Activated CD4-positive, alpha-beta T cell treated with anti-CD3 and anti-CD28 coated beads for 36 hours (primary cell): Measurements from ENCODE around the gene PEDS1. TPM values are rescaled to one million over a fixed set of nuclear protein-coding genes. Genes with fewer than 3 reads are reported as not detected.
A peak's percentile ranks its signal among the peaks of the same experiment; 100 is the strongest.
"Not testable (repeated sequence)": the region's sequence is repeated elsewhere in the genome, so short reads cannot be mapped to it uniquely, and the experiment has no call there.

Experiments
- ATAC-seq: fragments of 200-7000 bp; cut with Tn5 transposase; one replicate; pipeline ENCODE4 v1.10.0; 2021; ENCODE audit warnings: mild to moderate bottlenecking, moderate library complexity
- CTCF ChIA-PET: fragments of 350-600 bp; sonication (Branson Sonifier 250); formaldehyde crosslinking; loops from one replicate; lab custom pipeline; 2021; ENCODE audit warnings: antibody characterized with exemption; lab: Charles Lee
- POLR2A ChIA-PET: fragments of 350-600 bp; sonication (Branson Sonifier 250); formaldehyde crosslinking; loops from one replicate; lab custom pipeline; 2021; ENCODE audit warnings: antibody characterized with exemption, inconsistent platforms; lab: Charles Lee
- DNase-seq: peaks from one replicate; pipeline ENCODE4 v3.0.0-alpha.2; 2020
- H3K27ac Mint-ChIP-seq: one replicate; pipeline ENCODE4 v1.8.0; 2021; ENCODE audit warnings: mixed read lengths
- H3K27me3 Mint-ChIP-seq: one replicate; pipeline ENCODE4 v1.8.0; 2021; ENCODE audit warnings: mixed read lengths
- H3K36me3 Mint-ChIP-seq: one replicate; pipeline ENCODE4 v1.8.0; 2021; ENCODE audit warnings: low read depth, mixed read lengths
- H3K4me1 Mint-ChIP-seq: one replicate; pipeline ENCODE4 v1.8.0; 2021; ENCODE audit warnings: mixed read lengths
- H3K4me3 Mint-ChIP-seq: one replicate; pipeline ENCODE4 v1.8.0; 2021; ENCODE audit warnings: mild to moderate bottlenecking, moderate library complexity, mixed read lengths
- H3K9me3 Mint-ChIP-seq: one replicate; pipeline ENCODE4 v1.8.0; 2021; ENCODE audit warnings: low read depth, mixed read lengths
- intact Hi-C, 2 experiments: fragments of 100-400 bp; cut with DNase I in 1 of 2; cut with micrococcal nuclease in 1 of 2; formaldehyde crosslinking; loops; one replicate each; pipeline versions ENCODE4 v1.14.2 to v1.15.1; 2022 to 2024; cut with DNase I, micrococcal nuclease
- total RNA-seq, 2 experiments: library from RNA; stranded (reverse); gene quantifications; one replicate each; pipeline ENCODE4 v1.2.3, GENCODE V29; 2021

Gene PEDS1
- total RNA-seq, 2 experiments from 2014 or later: 13.2 to 16.8 TPM

DNA sequence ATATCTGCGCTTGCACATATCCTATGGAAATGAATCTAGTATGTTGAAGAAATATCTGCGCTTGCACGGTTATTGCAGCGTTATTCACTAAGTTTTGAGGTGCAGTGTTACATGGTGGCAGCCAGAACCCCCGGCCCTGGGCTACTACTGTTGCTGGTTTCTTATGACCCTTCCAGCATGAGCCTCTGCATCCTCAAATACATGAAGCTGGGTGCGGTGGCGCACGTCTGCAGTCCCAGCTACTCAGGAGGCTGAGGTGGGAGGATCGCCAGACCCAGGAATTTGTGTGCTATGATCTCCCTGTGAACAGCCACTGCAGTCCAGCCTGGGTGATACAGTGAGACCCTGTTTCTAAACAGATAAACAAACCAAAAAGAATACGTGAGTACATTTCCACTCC is 27.8 kb upstream of the PEDS1 start:
- CTCF ChIA-PET: interaction anchor here (1.4 to 6.2 kb wide), 2 partner anchors 59 to 283 kb away, joined by 4 to 58 read pairs; no protein-coding TSS in a partner anchor
- H3K36me3 Mint-ChIP-seq: no peaks in the 10 kb centered on the region
- intact Hi-C loops: no loop called here

GRCh38 chr20:50178672-50179071 is 25.1 kb upstream of the PEDS1 start:
- H3K9me3 Mint-ChIP-seq, H3K4me1 Mint-ChIP-seq, H3K27me3 Mint-ChIP-seq, H3K36me3 Mint-ChIP-seq, POLR2A ChIA-PET, ATAC-seq, DNase-seq, H3K4me3 Mint-ChIP-seq, H3K27ac Mint-ChIP-seq: not testable (repeated sequence)
- intact Hi-C loops: loop anchor here in 1 of 2 experiments (1.0 to 2.0 kb wide), 2 partner anchors 58 to 199 kb away; no protein-coding TSS in a partner anchor
- CTCF ChIA-PET: interaction anchor here (0.5 to 6.2 kb wide), 21 partner anchors 9 to 416 kb away, joined by 3 to 58 read pairs (median 4); no protein-coding TSS in a partner anchor

More for the DNA sequence above, 27.8 kb upstream of the PEDS1 start:
- ATAC-seq (no peak), DNase-seq (no peak)
- Mint-ChIP-seq H3K9me3 (no peaks in the 10 kb centered on the region), H3K4me1 (peaks cover under 1% of the 10 kb centered on the region), H3K27me3 (peaks cover 18% of the 10 kb centered on the region), H3K4me3 (no peak overlapping the region), H3K27ac (no peak overlapping the region)
- POLR2A ChIA-PET: no interaction called here

- Mint-ChIP-seq H3K9me3 (no peaks in the 10 kb centered on the region), H3K4me3 (no peak overlapping the region), H3K27ac (no peak overlapping the region), H3K27me3 (peaks cover 9% of the 10 kb centered on the region), H3K4me1 (no peaks in the 10 kb centered on the region), H3K36me3 (no peaks in the 10 kb centered on the region)
- CTCF ChIA-PET: interaction anchor here (0.6 to 6.2 kb wide), 12 partner anchors 10 to 413 kb away, joined by 3 to 58 read pairs (median 3); no protein-coding TSS in a partner anchor
- DNase-seq: no peak
- intact Hi-C loops: no loop called here
- no peak for ATAC-seq
- POLR2A ChIA-PET: no interaction called here
Observed at GRCh38 chr20:50175938-50176933, 22.7 kb upstream of the PEDS1 start.

DNA sequence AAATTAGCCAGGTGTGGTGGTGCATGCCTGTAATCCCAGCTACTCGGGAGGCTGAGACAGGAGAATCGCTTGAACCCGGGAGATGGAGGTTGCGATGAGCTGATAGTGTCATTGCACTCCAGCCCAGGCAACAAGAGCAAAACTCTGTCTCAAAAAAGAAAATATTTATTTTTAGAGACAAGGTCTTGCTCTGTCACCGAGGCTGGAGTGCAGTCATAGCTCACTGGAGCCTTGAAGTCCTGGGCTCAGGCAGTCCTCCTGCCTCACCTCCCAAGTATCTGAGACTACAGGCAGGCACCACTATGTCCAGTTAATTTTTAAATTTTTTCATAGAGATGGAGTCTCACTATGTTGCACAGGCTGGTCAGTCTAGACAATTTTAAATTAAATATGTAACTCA is 20.9 kb upstream of the PEDS1 start:
- intact Hi-C loops: no loop called here
- POLR2A ChIA-PET: no interaction called here
- no peak for ATAC-seq

DNA sequence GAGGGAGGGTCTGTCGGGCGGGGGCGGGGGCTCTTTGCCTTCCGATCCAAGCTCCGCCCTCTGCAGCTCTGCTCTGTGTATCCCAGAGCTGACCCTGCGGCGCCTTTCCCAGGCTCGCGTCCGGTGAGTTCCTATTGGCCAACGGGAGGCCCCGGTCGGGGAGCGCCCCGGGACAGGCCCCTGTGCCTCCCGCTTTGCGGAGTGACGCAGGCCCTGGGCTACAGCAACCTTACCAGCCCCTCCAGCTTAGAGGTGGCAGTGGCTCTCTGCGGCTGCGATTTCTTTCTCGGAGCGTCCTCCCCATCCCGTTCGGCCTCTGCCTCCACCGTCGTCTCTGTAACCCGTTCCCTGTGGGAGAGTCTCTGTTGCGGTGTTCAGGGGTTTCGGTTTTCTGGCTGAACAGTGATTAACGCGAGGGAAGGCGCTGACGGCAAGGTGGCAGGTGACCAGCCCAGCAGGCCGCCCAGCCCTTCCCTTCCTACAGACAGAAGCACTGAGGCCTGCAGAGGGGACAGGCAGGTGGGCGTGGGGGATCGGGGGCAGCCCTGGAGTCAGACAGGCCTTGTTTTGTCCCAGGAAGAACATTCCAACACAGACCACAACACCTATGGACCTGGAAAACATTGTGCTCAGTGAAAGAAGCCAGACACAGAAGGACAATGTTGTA is 19.0 kb upstream of the PEDS1 start:
- POLR2A ChIA-PET: interaction anchor here (0.6 kb wide), 2 partner anchors 49 to 260 kb away, joined by 3 read pairs; no protein-coding TSS in a partner anchor
- peaks cover 14% of the 10 kb centered on the region for H3K27me3 Mint-ChIP-seq
- peaks cover 2% of the 10 kb centered on the region for H3K9me3 Mint-ChIP-seq
- H3K27ac Mint-ChIP-seq: no peak overlapping the region
- no peak overlapping the region for H3K4me3 Mint-ChIP-seq
- CTCF ChIA-PET: interaction anchor here (0.7 to 8.5 kb wide), 6 partner anchors 19 to 291 kb away, joined by 3 to 172 read pairs (median 3); partner anchors contain the start of gene PEDS1
- intact Hi-C loops: no loop called here
- DNase-seq (no peak), ATAC-seq (peak; percentile 60)
- peaks cover 2% of the 10 kb centered on the region for H3K4me1 Mint-ChIP-seq
- no peaks in the 10 kb centered on the region for H3K36me3 Mint-ChIP-seq

More for the DNA sequence above, 20.9 kb upstream of the PEDS1 start:
- H3K27me3 Mint-ChIP-seq: peaks cover 13% of the 10 kb centered on the region
- peaks cover under 1% of the 10 kb centered on the region for H3K4me1 Mint-ChIP-seq
- H3K4me3 Mint-ChIP-seq: no peak overlapping the region
- DNase-seq: no peak
- CTCF ChIA-PET: no interaction called here
- no peaks in the 10 kb centered on the region for H3K36me3 Mint-ChIP-seq
- no peak overlapping the region for H3K27ac Mint-ChIP-seq
- H3K9me3 Mint-ChIP-seq: peaks cover under 1% of the 10 kb centered on the region

DNA sequence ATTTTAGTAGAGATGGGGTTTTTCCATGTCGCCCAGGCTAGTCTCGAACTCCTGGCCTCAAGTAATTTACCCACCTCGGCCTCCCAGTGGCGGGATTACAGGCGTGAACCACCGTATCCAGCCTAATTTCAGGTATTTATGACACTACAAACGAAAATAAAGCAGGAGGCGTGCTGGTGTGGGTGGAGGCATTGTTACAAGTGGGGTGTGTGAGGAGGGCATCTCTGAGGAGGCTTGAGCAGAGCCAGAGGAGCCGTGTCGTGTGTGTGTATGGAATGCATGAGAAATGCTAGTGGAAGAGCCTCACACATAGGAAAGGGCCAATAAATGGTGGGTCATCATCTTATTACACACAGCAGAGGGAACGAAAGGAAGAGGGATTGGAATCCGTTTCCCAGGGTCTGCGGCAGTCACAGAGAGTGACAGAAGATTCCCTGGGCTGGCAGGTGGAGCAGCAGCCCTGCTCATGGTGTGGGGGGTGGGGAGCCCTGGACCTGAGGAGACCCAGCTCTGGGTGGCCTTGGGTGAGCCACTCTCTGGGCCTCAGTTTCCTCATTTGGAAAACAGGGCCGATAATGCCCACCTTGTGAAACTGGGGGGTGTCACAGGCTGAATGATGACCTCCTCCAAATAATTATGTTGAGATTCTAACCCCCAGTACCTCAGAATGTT is 17.2 kb upstream of the PEDS1 start:
- intact Hi-C loops: no loop called here

DNA sequence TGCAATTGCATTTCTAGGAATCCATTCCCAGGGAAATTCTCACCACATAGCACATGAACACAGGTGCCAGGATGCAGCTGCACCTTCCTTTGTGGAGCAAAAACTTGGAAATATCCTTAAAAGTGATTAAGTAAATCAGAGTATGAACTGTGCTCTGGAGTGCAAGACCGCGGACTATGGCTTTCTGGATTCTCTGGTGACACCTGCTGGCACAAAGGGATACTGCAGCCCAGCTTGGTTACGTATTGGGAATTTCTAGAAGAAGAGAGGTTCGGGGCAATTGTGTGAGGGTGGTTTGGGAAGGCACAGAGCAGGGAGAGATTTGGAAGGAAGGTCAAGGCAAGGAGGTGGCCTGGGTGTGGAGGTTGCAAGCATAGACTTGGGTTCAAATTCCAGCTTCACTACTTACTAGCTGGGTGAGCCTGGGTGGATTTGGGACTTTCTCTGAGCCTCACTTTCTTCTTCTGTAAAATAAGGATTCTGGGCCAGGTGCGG is 15.9 kb upstream of the PEDS1 start:
- ATAC-seq: peak; percentile 21
- H3K27me3 Mint-ChIP-seq: peaks cover 14% of the 10 kb centered on the region
- no peak overlapping the region for H3K27ac Mint-ChIP-seq
- ChIA-PET CTCF (interaction anchor here (0.6 to 8.5 kb wide), 34 partner anchors 9 to 559 kb away, joined by 3 to 172 read pairs (median 4); partner anchors contain the start of gene PEDS1), POLR2A (interaction anchor here (1.0 kb wide), 1 partner anchor 49 kb away, joined by 3 read pairs; no protein-coding TSS in a partner anchor)
- H3K4me3 Mint-ChIP-seq: no peak overlapping the region
- peaks cover 2% of the 10 kb centered on the region for H3K9me3 Mint-ChIP-seq
- intact Hi-C loops: loop anchor here (1.0 kb wide), 4 partner anchors 48 to 190 kb away; no protein-coding TSS in a partner anchor
- peaks cover 13% of the 10 kb centered on the region for H3K4me1 Mint-ChIP-seq
- no peaks in the 10 kb centered on the region for H3K36me3 Mint-ChIP-seq
- peak; percentile 88 for DNase-seq

More for the DNA sequence above, 17.2 kb upstream of the PEDS1 start:
- peaks cover 2% of the 10 kb centered on the region for H3K9me3 Mint-ChIP-seq
- DNase-seq: no peak
- no peaks in the 10 kb centered on the region for H3K36me3 Mint-ChIP-seq
- ChIA-PET POLR2A (no interaction called here), CTCF (interaction anchor here (0.7 to 8.5 kb wide), 10 partner anchors 8 to 371 kb away, joined by 3 to 172 read pairs (median 7); partner anchors contain the start of gene PEDS1)
- peaks cover 10% of the 10 kb centered on the region for H3K4me1 Mint-ChIP-seq
- no peak overlapping the region for H3K4me3 Mint-ChIP-seq
- no peak overlapping the region for H3K27ac Mint-ChIP-seq
- H3K27me3 Mint-ChIP-seq: peaks cover 14% of the 10 kb centered on the region
- ATAC-seq: no peak

DNA sequence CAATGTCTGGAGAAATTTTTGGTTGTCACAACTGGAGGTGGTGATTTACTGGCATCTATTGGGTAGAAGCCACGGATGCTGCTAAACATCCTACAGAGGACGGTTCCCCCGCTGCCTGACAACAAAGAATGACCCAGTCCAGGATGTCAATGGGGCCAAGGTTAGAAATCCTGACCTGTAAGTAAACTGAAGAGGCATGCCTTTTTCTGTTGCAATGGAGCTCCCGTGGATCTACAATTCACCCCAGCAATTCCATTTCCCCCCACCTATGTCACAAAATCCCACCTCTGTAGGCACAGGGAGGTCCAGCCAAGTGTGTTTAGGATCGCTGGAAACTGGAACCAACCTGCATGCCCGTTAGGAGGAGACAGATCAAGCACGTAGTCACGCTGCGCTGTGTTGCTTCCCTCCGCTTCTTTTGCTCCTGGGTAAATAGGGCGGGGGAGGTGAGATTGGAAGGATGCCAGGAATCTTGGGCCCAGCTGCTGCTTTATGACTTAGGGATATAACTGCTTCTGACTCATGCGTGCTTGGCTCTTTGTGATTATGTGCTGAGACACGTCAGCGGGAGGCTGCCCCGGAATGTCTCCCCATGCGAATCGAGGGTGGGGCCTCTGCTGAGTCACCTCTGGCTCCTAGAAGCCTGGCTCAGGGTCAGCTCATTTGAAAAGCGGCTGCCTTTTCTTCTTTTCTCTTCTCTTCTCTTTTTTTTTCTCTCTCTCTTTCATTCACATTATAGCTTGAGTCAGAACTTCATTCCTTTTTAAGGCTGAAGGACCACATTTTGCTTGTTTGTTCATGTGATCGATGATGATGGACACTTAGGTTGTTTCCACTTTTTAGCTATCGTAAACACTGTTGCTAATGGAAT is 12.4 kb upstream of the PEDS1 start:
- H3K4me3 Mint-ChIP-seq: peak overlapping the region; percentile 58
- intact Hi-C loops: loop anchor here (1.0 kb wide), 4 partner anchors 12 to 184 kb away; partner anchors contain the start of genes PEDS1 (in 1 of the 2), SNAI1 (in 1 of the 2) and UBE2V1 (in 1 of the 2)
- peaks cover 5% of the 10 kb centered on the region for H3K27me3 Mint-ChIP-seq
- H3K4me1 Mint-ChIP-seq: peaks cover 13% of the 10 kb centered on the region
- POLR2A ChIA-PET: interaction anchor here (0.6 to 1.2 kb wide), 7 partner anchors 12 to 354 kb away, joined by 3 to 6 read pairs (median 3); no protein-coding TSS in a partner anchor
- CTCF ChIA-PET: interaction anchor here (0.6 to 8.5 kb wide), 15 partner anchors 12 to 1567 kb away, joined by 3 to 172 read pairs (median 4); partner anchors contain the start of gene PEDS1
- DNase-seq (peak; percentile 95), ATAC-seq (peak; percentile 100)
- peak overlapping the region; percentile 72 for H3K27ac Mint-ChIP-seq
- H3K9me3 Mint-ChIP-seq: peaks cover 2% of the 10 kb centered on the region
- H3K36me3 Mint-ChIP-seq: no peaks in the 10 kb centered on the region

- POLR2A ChIA-PET: no interaction called here
- CTCF ChIA-PET: interaction anchor here (1.0 to 1.3 kb wide), 2 partner anchors 47 to 58 kb away, joined by 3 to 4 read pairs; no protein-coding TSS in a partner anchor
- H3K4me1 Mint-ChIP-seq: peaks cover 10% of the 10 kb centered on the region
- no peak overlapping the region for H3K4me3 Mint-ChIP-seq
- intact Hi-C loops: loop anchor here in 1 of 2 experiments (5.0 kb wide), 1 partner anchor 321 kb away; no protein-coding TSS in a partner anchor
- no peaks in the 10 kb centered on the region for H3K27me3 Mint-ChIP-seq
- H3K36me3 Mint-ChIP-seq: no peaks in the 10 kb centered on the region
- DNase-seq: no peak
- ATAC-seq: no peak
- no peak overlapping the region for H3K27ac Mint-ChIP-seq
- no peaks in the 10 kb centered on the region for H3K9me3 Mint-ChIP-seq
Observed at GRCh38 chr20:50163570-50164317, 10.2 kb upstream of the PEDS1 start.
